Hippocampal formation (tissue), 2 donors: ENCODE data around the gene PRSS16.

ENCODE experiments used
- DNase-seq, 2 donors: peaks; one replicate each; lab custom pipeline; 2025; lab: John Stamatoyannopoulos, UW

The PRSS16 gene

GRCh38 chr6:27283279-27283678 lies 35.8 kb downstream of the PRSS16 start:
- DNase-seq: no peak

DNA sequence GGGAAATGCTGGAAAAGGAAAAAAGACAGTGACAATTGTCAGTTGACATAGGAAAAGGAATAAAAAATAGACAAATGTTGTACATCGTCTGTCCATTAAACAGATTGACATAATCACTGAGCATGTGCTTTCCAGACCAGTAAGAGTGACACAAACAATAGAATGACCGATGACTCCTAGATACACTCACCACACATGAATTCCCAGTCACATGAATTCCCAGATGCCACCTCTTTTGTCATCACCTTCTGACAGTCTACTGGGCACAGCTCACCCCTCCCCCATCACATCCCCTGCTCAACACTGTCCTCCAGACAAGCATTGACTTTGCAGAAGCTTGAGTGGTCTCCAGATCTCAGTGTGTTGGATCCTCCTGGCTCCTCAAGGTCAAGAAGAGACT lies 38.6 kb downstream of the PRSS16 start:
- no peak for DNase-seq

DNA sequence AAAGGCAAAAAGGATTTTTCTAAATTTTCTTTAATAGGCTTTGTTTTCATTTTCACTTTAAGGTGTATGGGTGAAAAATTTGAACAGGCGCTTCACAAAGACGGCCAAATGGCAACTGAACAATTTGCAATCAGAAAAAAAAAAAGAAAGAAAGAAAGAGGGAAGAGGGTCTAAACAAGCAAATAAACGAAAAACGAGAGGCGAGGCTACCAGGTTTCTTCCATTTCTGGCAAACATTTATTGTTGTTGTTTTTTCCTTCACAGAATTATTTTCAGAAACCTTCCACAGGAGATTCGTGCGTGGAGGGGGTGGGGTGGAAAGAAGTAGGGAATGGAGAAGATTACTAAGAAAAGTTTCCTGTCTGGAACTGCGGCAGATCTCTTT lies 40.2 kb downstream of the PRSS16 start:
- DNase-seq: no peak

DNA sequence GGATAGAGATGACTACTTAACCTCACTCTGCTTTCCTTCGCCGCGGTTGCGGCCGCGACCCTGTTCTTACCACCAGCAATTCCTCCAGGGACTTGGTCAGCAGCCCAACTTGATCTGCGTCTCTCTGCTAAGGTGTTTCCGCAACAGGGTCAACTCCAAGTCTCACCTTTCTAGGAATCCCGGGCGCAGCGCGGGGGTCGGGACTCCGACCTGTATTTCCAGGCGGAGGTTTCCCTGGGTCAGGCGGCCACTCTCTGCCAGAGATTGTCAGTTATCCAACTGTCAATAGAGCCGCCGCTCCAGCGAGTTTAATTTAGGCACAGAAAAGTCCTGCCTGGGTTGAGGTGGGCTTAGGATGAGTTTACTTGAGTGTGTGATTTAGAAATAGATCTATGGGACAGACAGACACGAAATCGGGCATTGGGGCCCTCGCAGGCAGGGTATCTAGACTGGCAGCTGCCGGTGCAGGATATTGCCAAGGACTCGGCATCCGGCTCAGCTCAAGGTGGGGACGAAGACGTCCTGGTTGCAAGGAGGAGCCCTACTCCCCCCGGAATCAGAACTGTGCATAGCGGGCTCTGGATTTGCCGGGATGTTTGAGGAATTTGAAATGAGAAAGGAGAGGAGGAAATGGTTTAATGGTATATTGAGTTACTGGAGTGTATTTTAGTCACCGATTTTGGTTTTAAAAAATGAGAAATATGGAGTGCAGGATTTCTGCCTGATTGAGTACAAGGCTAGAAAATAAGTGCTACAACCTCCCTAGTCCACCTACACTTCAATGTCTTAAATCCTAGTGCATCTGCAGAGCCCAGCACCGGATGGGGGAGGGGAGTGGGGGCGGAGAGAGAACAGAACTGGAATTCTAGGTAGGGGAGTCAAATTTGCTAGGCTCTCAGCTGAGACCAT lies 40.9 kb downstream of the PRSS16 start:
- no peak for DNase-seq

- DNase-seq: no peak
Observed at GRCh38 chr6:27290065-27290849, 42.8 kb downstream of the PRSS16 start.

- no peak for DNase-seq
Observed at GRCh38 chr6:27290850-27291208, 43.3 kb downstream of the PRSS16 start.

DNA sequence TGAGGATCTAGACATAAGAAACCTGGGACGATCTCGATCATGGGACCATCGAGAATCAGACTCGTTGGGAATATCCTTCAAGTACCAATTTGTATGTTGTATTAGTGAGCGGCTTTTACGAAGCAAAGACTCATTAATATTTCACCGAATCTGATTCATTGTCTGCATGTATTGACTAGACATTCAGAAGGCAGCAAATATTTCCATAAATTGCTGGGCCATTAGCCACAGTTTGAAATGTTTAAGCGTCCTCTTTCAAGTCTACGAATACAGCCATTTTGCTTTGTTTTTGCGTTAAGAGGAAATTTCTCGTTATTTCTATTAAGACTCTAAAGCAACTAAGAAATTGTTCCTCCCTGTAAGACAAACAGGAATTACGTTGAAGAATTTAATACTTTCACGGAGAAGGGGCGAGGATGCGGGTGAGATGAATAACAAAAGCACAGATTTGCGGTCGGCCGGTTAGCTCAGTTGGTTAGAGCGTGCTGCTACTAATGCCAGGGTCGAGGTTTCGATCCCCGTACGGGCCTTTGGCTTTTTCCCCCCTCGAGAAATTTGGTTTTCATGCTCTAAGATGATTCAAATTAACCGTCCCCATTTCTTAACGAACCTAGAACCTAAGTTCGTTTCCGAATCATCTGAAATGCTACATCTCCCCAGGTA lies 46.1 kb downstream of the PRSS16 start:
- DNase-seq: no peak

- DNase-seq: no peak
Observed at GRCh38 chr6:27294409-27294808, 46.9 kb downstream of the PRSS16 start.

DNA sequence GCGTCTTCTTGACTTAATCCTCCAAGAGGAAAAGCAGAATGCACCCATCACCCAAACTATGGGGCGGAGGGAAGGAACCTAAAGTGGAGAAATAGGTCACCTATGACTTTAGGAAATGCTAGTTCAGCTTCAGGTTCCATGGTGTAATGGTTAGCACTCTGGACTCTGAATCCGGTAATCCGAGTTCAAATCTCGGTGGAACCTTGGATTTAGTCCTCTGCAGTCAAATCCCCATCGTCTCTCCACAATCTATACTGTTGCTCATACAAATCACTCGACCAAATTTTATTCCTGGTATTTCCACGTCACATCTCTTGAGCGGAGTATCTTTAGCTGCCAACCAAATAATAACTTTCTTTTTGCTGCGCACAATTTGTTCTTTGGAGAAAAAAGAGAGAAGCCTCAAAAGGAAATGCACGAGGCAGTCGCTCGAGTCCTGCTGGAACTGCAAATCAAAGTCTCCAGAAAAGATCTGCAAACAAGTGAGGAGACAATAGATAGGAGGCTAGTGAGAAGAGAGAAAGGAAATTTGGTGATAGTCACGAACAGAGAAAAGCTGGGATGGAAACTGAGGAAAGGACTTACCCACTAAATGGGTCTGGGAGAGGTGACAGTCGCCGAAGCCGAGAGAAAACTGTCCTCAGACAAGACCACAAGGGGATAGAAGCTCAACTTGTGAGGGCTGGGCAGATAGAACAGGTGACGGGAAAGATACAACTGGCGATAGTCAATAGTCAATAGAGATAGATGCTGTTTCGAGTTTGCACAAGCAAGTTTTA lies 48.0 kb downstream of the PRSS16 start:
- DNase-seq: no peak

- DNase-seq: no peak
Observed at GRCh38 chr6:27296106-27296783, 48.7 kb downstream of the PRSS16 start.

DNA sequence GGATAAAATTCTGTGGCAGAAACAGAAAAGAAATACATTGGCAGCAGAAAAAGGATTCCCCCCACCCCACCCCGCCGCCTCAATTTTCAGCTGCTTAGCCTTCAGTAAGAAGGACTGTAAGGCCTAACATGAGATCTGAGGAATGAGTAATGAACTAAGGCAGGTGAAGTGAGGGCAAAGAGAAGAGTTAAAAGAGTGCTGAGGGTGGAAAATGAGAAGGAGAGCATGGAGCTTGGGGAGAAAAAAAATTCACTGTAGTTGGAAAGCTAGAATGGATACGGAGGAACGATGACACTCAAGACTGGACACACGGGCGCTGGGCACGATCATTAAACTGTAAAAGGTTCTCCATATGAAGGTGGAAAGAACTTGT lies 50.0 kb downstream of the PRSS16 start:
- DNase-seq: no peak

DNA sequence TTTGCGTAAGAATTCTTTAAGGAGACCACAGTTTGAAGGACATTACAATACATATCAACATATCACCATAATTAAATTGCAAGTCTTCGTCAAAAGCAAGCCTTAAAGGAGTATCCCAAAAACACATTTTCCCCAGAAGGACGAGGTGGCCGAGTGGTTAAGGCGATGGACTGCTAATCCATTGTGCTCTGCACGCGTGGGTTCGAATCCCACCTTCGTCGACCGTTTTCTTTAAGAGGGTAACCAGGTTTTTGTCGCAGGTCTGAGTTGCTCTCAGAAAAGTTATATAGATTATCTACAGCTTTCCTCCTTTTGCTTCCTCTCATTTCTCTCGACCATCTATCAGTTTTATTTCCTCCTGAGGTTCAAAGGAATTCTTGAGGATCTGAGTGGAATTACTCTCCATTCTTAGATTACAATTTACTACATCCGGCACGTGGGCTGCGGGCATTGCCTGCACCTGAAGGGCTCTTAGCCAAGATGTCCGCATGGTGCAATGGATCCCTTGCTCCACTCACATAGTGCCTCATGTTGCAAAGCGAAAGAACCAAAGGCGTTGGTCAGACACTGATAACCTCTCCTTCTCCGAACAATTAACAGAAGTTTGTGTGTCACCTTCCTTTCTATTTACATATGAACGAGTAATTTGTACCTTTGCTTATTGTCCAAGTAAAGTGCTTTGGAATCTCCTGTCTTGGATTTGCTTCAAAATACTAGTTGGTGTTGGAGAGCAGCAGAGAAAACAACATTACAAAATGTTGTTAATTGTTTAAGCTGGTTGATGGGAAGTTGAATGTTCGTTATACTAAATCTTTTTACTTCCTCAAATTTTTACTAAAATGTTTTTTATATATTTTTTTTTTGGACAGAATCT lies 50.6 kb downstream of the PRSS16 start:
- no peak for DNase-seq

GRCh38 chr6:27303613-27304272 lies 56.2 kb downstream of the PRSS16 start:
- DNase-seq: no peak
